HG02884 (cell line): Measurements from ENCODE around the gene RRM2.

Source experiments
- ATAC-seq: cut with Tn5 transposase; IDR thresholded peaks from one replicate; pipeline ENCODE4 v1.9.1; 2021; ENCODE audit warnings: mild to moderate bottlenecking, moderate library complexity; ENCODE audit not compliant: unreplicated experiment

RRM2 gene

GRCh38 chr2:10149635-10150034 is 27.1 kb downstream of the RRM2 start:
- ATAC-seq, result no peak

- ATAC-seq, result no peak
Measured at GRCh38 chr2:10150436-10150835, 27.9 kb downstream of the RRM2 start.

- no peak for ATAC-seq
Measured at GRCh38 chr2:10151462-10151861, 28.9 kb downstream of the RRM2 start.

- no peak for ATAC-seq
Measured at GRCh38 chr2:10157293-10157692, 34.8 kb downstream of the RRM2 start.

GRCh38 chr2:10158681-10159080 is 36.1 kb downstream of the RRM2 start:
- no peak for ATAC-seq

- no peak for ATAC-seq
Measured at GRCh38 chr2:10159086-10159485, 36.5 kb downstream of the RRM2 start.

GRCh38 chr2:10159581-10160131 is 37.1 kb downstream of the RRM2 start:
- ATAC-seq, result no peak

GRCh38 chr2:10160203-10160955 is 37.8 kb downstream of the RRM2 start:
- ATAC-seq, result no peak

- no peak for ATAC-seq
Measured at GRCh38 chr2:10161206-10161931, 38.8 kb downstream of the RRM2 start.

- ATAC-seq, result no peak
Measured at GRCh38 chr2:10161961-10162441, 39.5 kb downstream of the RRM2 start.

- ATAC-seq, result no peak
Measured at GRCh38 chr2:10162586-10163497, 40.3 kb downstream of the RRM2 start.

GRCh38 chr2:10163498-10164486 is 41.3 kb downstream of the RRM2 start:
- no peak for ATAC-seq

GRCh38 chr2:10164601-10165000 is 42.1 kb downstream of the RRM2 start:
- ATAC-seq, result no peak

- ATAC-seq, result no peak
Measured at GRCh38 chr2:10165282-10165681, 42.7 kb downstream of the RRM2 start.

- ATAC-seq, result no peak
Measured at GRCh38 chr2:10165861-10166675, 43.5 kb downstream of the RRM2 start.

GRCh38 chr2:10166676-10167292 is 44.2 kb downstream of the RRM2 start:
- ATAC-seq, result no peak

- ATAC-seq, result no peak
Measured at GRCh38 chr2:10167316-10167715, 44.8 kb downstream of the RRM2 start.

GRCh38 chr2:10168221-10168620 is 45.7 kb downstream of the RRM2 start:
- ATAC-seq, result no peak
